ENCODE results near the gene KCND3. TPM values are rescaled to one million over a fixed set of nuclear protein-coding genes. Genes with fewer than 3 reads are reported as not detected.

KCND3 gene
- total RNA-seq, 1 donor from 2014 or later = 0.86 TPM

GRCh38 chr1:111776861-111777260 is 212.6 kb downstream of the KCND3 start:
- TF ChIP-seq, protein P1, sequence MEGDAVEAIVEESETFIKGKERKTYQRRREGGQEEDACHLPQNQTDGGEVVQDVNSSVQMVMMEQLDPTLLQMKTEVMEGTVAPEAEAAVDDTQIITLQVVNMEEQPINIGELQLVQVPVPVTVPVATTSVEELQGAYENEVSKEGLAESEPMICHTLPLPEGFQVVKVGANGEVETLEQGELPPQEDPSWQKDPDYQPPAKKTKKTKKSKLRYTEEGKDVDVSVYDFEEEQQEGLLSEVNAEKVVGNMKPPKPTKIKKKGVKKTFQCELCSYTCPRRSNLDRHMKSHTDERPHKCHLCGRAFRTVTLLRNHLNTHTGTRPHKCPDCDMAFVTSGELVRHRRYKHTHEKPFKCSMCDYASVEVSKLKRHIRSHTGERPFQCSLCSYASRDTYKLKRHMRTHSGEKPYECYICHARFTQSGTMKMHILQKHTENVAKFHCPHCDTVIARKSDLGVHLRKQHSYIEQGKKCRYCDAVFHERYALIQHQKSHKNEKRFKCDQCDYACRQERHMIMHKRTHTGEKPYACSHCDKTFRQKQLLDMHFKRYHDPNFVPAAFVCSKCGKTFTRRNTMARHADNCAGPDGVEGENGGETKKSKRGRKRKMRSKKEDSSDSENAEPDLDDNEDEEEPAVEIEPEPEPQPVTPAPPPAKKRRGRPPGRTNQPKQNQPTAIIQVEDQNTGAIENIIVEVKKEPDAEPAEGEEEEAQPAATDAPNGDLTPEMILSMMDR (conservative IDR thresholded peaks at IDR 0.05) = no peak

DNA sequence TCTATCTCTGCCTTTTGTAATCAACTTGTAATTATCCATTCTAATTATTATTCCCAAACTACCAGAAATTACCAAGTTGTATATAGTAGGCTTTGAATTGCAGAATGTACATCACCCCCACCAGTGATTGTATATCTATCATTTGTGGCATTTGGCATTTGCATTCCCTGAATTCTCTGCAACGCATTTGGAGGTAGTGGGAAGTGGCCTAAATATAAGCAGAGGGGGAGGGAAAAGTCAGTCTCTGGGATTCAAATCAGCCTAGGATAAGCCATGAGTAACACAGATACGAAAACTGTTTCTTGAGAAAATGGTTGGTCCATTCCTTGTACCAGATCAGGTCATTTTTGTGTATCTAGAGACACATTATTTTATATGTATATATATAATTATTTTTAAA is 213.1 kb downstream of the KCND3 start:
- no peak for DNase-seq (ENCODE audit: low read depth, low spot score)
- H3K27me3 Mint-ChIP-seq (ENCODE audit: low read depth) = peaks cover 4% of the 10 kb centered on the region
- TF ChIP-seq, protein P1 (conservative IDR thresholded peaks at IDR 0.05) = no peak
- H3K4me1 Mint-ChIP-seq = no peaks in the 10 kb centered on the region
- H3K4me3 Mint-ChIP-seq = no peak overlapping the region
- H3K9me3 Mint-ChIP-seq = no peaks in the 10 kb centered on the region
- H3K36me3 Mint-ChIP-seq (ENCODE audit: low read depth) = peaks cover 4% of the 10 kb centered on the region
- no peak overlapping the region for H3K27ac Mint-ChIP-seq (ENCODE audit: unreplicated experiment)

More at GRCh38 chr1:111776861-111777260, 212.6 kb downstream of the KCND3 start:
- no peak overlapping the region for H3K27ac Mint-ChIP-seq (ENCODE audit: unreplicated experiment)
- DNase-seq (ENCODE audit: low read depth, low spot score) = no peak
- no peaks in the 10 kb centered on the region for H3K9me3 Mint-ChIP-seq
- H3K27me3 Mint-ChIP-seq (ENCODE audit: low read depth) = peaks cover 4% of the 10 kb centered on the region
- no peaks in the 10 kb centered on the region for H3K4me1 Mint-ChIP-seq
- peaks cover 4% of the 10 kb centered on the region for H3K36me3 Mint-ChIP-seq (ENCODE audit: low read depth)
- H3K4me3 Mint-ChIP-seq = no peak overlapping the region

GRCh38 chr1:111775966-111776365 is 213.5 kb downstream of the KCND3 start:
- peaks cover 4% of the 10 kb centered on the region for H3K36me3 Mint-ChIP-seq (ENCODE audit: low read depth)
- H3K4me1 Mint-ChIP-seq = no peaks in the 10 kb centered on the region
- H3K4me3 Mint-ChIP-seq = no peak overlapping the region
- H3K27me3 Mint-ChIP-seq (ENCODE audit: low read depth) = peaks cover 4% of the 10 kb centered on the region
- TF ChIP-seq, protein P1 (conservative IDR thresholded peaks at IDR 0.05) = no peak
- no peak overlapping the region for H3K27ac Mint-ChIP-seq (ENCODE audit: unreplicated experiment)
- H3K9me3 Mint-ChIP-seq = no peaks in the 10 kb centered on the region
- no peak for DNase-seq (ENCODE audit: low read depth, low spot score)

DNA sequence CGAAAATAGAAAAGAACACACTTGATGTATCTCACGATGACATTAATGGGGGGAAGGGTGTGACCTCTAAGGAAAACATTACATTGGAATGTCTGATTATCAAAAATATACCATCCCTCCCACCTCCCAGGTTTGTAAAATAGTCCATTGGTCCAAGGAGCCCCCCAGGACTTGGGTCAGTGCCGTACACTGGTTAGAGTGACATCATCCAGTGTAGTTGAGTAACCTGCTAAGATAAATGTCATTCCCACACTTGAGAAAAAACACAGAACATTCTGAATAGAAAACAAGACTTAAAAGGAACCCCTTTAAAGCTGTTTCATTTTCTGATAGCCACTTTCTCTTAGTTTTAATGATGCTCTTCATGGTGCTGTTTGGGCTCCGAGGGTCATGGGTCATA is 218.6 kb downstream of the KCND3 start:
- no peak overlapping the region for H3K4me3 Mint-ChIP-seq
- H3K27me3 Mint-ChIP-seq (ENCODE audit: low read depth) = no peaks in the 10 kb centered on the region
- TF ChIP-seq, protein P1 (conservative IDR thresholded peaks at IDR 0.05) = no peak
- H3K36me3 Mint-ChIP-seq (ENCODE audit: low read depth) = no peaks in the 10 kb centered on the region
- no peaks in the 10 kb centered on the region for H3K4me1 Mint-ChIP-seq
- H3K27ac Mint-ChIP-seq (ENCODE audit: unreplicated experiment) = no peak overlapping the region
- H3K9me3 Mint-ChIP-seq = no peaks in the 10 kb centered on the region
- no peak for DNase-seq (ENCODE audit: low read depth, low spot score)

GRCh38 chr1:111769517-111770146 is 219.8 kb downstream of the KCND3 start:
- H3K4me3 Mint-ChIP-seq = no peak overlapping the region
- TF ChIP-seq, protein P1 (conservative IDR thresholded peaks at IDR 0.05) = peak; percentile 86
- DNase-seq (ENCODE audit: low read depth, low spot score) = no peak
- H3K36me3 Mint-ChIP-seq (ENCODE audit: low read depth) = peaks cover 3% of the 10 kb centered on the region
- H3K4me1 Mint-ChIP-seq = no peaks in the 10 kb centered on the region
- H3K9me3 Mint-ChIP-seq = no peaks in the 10 kb centered on the region
- no peaks in the 10 kb centered on the region for H3K27me3 Mint-ChIP-seq (ENCODE audit: low read depth)
- H3K27ac Mint-ChIP-seq (ENCODE audit: unreplicated experiment) = no peak overlapping the region
